Cardiac septum (tissue), 1 donor: Measurements from ENCODE around the gene B9D1. TPM values are rescaled to one million over a fixed set of nuclear protein-coding genes. Genes with fewer than 3 reads are reported as not detected.

Source experiments
- DNase-seq: peaks from one replicate; pipeline ENCODE4 v3.0.0-alpha.2; 2020; ENCODE audit warnings: low spot score
- intact Hi-C: fragments of 100-400 bp; cut with DNase I; formaldehyde crosslinking; loops from one replicate; pipeline ENCODE4 v1.14.0; 2022
- total RNA-seq: library from RNA; stranded (reverse); fragmentation: NEBNext Ultra II Directional; extraction: Animal tissue kit (Norgen Biotek cat#: 25700); gene quantifications from one replicate; pipeline ENCODE4 v1.2.1, GENCODE V29; 2021
- donor health status: DM: no; HTN: no; CAD: no.

Gene B9D1
- total RNA-seq, 1 donor from 2014 or later = 9.7 TPM

- no peak for DNase-seq
- intact Hi-C loops = no loop called here
Measured at GRCh38 chr17:19313066-19313745, 49.3 kb downstream of the B9D1 start.

GRCh38 chr17:19312406-19312805, 50.1 kb downstream of the B9D1 start:
- DNase-seq = no peak
- intact Hi-C loops = no loop called here

GRCh38 chr17:19311421-19312215, 50.9 kb downstream of the B9D1 start:
- no peak for DNase-seq
- intact Hi-C loops = no loop called here

GRCh38 chr17:19311016-19311415, 51.5 kb downstream of the B9D1 start:
- no peak for DNase-seq
- intact Hi-C loops = no loop called here

GRCh38 chr17:19310151-19310550, 52.4 kb downstream of the B9D1 start:
- no peak for DNase-seq
- intact Hi-C loops = no loop called here

GRCh38 chr17:19309701-19310100, 52.8 kb downstream of the B9D1 start:
- intact Hi-C loops = no loop called here
- DNase-seq = no peak

- DNase-seq = no peak
- intact Hi-C loops = no loop called here
Measured at GRCh38 chr17:19308398-19308797, 54.1 kb downstream of the B9D1 start.

- intact Hi-C loops = no loop called here
- no peak for DNase-seq
Measured at GRCh38 chr17:19307521-19307920, 55.0 kb downstream of the B9D1 start.

GRCh38 chr17:19306160-19307111, 56.1 kb downstream of the B9D1 start:
- intact Hi-C loops = no loop called here

GRCh38 chr17:19305761-19306159, 56.8 kb downstream of the B9D1 start:
- no peak for DNase-seq
- intact Hi-C loops = no loop called here

More at GRCh38 chr17:19306160-19307111, 56.1 kb downstream of the B9D1 start:
- no peak for DNase-seq

- intact Hi-C loops = no loop called here
- DNase-seq = no peak
Measured at GRCh38 chr17:19305256-19305655, 57.3 kb downstream of the B9D1 start.

GRCh38 chr17:19304751-19305150, 57.8 kb downstream of the B9D1 start:
- DNase-seq = no peak
- intact Hi-C loops = no loop called here

GRCh38 chr17:19304209-19304608, 58.3 kb downstream of the B9D1 start:
- intact Hi-C loops = no loop called here
- peak; percentile 88 for DNase-seq

GRCh38 chr17:19303367-19303776, 59.2 kb downstream of the B9D1 start:
- intact Hi-C loops = no loop called here
- DNase-seq = no peak

GRCh38 chr17:19302791-19303331, 59.7 kb downstream of the B9D1 start:
- no peak for DNase-seq
- intact Hi-C loops = no loop called here

- intact Hi-C loops = no loop called here
- DNase-seq = no peak
Measured at GRCh38 chr17:19301973-19302372, 60.5 kb downstream of the B9D1 start.

- intact Hi-C loops = no loop called here
- DNase-seq = no peak
Measured at GRCh38 chr17:19301274-19301951, 61.1 kb downstream of the B9D1 start.

GRCh38 chr17:19299866-19300265, 62.7 kb downstream of the B9D1 start:
- DNase-seq = no peak
- intact Hi-C loops = no loop called here

- intact Hi-C loops = no loop called here
- DNase-seq = no peak
Measured at GRCh38 chr17:19299214-19299747, 63.2 kb downstream of the B9D1 start.
